SK-N-SH treated with all-trans-retinoic acid at 6 μM for 48 hours (cell line): Measurements from ENCODE around the gene SSTR5.

ENCODE experiments used
- ATAC-seq: fragments of 200-7000 bp; cut with Tn5 transposase; 3 replicates; pipeline ENCODE4 v1.9.1; 2020; ENCODE audit warnings: mild to moderate bottlenecking, moderate library complexity
- ARNTL ChIP-seq: fragments of 450-650 bp; formaldehyde crosslinking; IDR thresholded peaks from 2 replicates; pipeline ENCODE4 v1.5.0; 2020; ENCODE audit warnings: low read depth, mild to moderate bottlenecking, moderate library complexity, borderline replicate concordance
- BACH2 ChIP-seq: fragments of 250-450 bp; sonication (Bioruptor Pico); IDR thresholded peaks from 2 replicates; pipeline ENCODE4 v1.9.0; 2021; ENCODE audit warnings: mild to moderate bottlenecking, borderline replicate concordance
- CSDC2 ChIP-seq: fragments of 250-450 bp; sonication (Bioruptor Pico); IDR thresholded peaks from 2 replicates; pipeline ENCODE4 v1.5.0; 2020; ENCODE audit warnings: mild to moderate bottlenecking, moderate library complexity
- CSRNP3 ChIP-seq: fragments of 250-450 bp; sonication (Bioruptor Pico); IDR thresholded peaks from 2 replicates; pipeline ENCODE4 v1.5.1; 2021; ENCODE audit warnings: mild to moderate bottlenecking, moderate library complexity
- ESRRG ChIP-seq: fragments of 250-450 bp; sonication (Bioruptor Pico); IDR thresholded peaks from 2 replicates; pipeline ENCODE4 v1.6.1; 2021; ENCODE audit warnings: mild to moderate bottlenecking
- ISL1 ChIP-seq: fragments of 250-450 bp; sonication (Bioruptor Pico); IDR thresholded peaks from 2 replicates; pipeline ENCODE4 v2.1.2; 2022; ENCODE audit warnings: mild to moderate bottlenecking, moderate library complexity
- OSR1 ChIP-seq: fragments of 250-450 bp; sonication (Bioruptor Pico); IDR thresholded peaks from 2 replicates; pipeline ENCODE4 v1.8.0; 2022; ENCODE audit warnings: moderate library complexity, mild to moderate bottlenecking, inconsistent platforms
- PPARA ChIP-seq: fragments of 250-450 bp; sonication (Bioruptor Pico); IDR thresholded peaks from 2 replicates; pipeline ENCODE4 v1.5.0; 2020; ENCODE audit warnings: mild to moderate bottlenecking, borderline replicate concordance
- RARB ChIP-seq: fragments of 250-450 bp; sonication (Bioruptor Pico); IDR thresholded peaks from 2 replicates; pipeline ENCODE4 v1.8.0; 2021; ENCODE audit warnings: mild to moderate bottlenecking, moderate library complexity
- SNAI2 ChIP-seq: fragments of 250-450 bp; sonication (Bioruptor Pico); IDR thresholded peaks from 2 replicates; pipeline ENCODE4 v1.5.0; 2020; ENCODE audit warnings: mild to moderate bottlenecking, moderate library complexity
- TOX ChIP-seq: fragments of 250-450 bp; sonication (Bioruptor Pico); IDR thresholded peaks from 2 replicates; pipeline ENCODE4 v1.8.0; 2021; ENCODE audit warnings: mild to moderate bottlenecking, moderate library complexity, borderline replicate concordance
- TSHZ2 ChIP-seq: fragments of 250-450 bp; sonication (Bioruptor Pico); IDR thresholded peaks from 2 replicates; pipeline ENCODE4 v1.5.0; 2020; ENCODE audit warnings: mild to moderate bottlenecking, moderate library complexity
- ZC3H10 ChIP-seq: fragments of 250-450 bp; sonication (Bioruptor Pico); IDR thresholded peaks from 2 replicates; pipeline ENCODE4 v1.5.1; 2021; ENCODE audit warnings: mild to moderate bottlenecking, moderate library complexity
- ZFP3 ChIP-seq: fragments of 250-450 bp; sonication (Bioruptor Pico); IDR thresholded peaks from 2 replicates; pipeline ENCODE4 v1.5.0; 2020; ENCODE audit warnings: mild to moderate bottlenecking, moderate library complexity
- ZFP30 ChIP-seq: fragments of 450-650 bp; formaldehyde crosslinking; IDR thresholded peaks from 2 replicates; pipeline ENCODE4 v1.5.0; 2022; ENCODE audit warnings: mild to moderate bottlenecking, moderate library complexity
- ZNF565 ChIP-seq: fragments of 450-650 bp; formaldehyde crosslinking; conservative IDR thresholded peaks from 2 replicates; pipeline ENCODE4 v1.5.0; 2020; ENCODE audit warnings: low read depth, mild to moderate bottlenecking, moderate library complexity
- ZNF70 ChIP-seq: fragments of 450-650 bp; formaldehyde crosslinking; IDR thresholded peaks from 2 replicates; pipeline ENCODE4 v1.5.0; 2020; ENCODE audit warnings: mild to moderate bottlenecking, moderate library complexity
- ZNF8 ChIP-seq: fragments of 450-650 bp; formaldehyde crosslinking; IDR thresholded peaks from 2 replicates; pipeline ENCODE4 v1.5.0; 2020; ENCODE audit warnings: mild to moderate bottlenecking, moderate library complexity
- TF ChIP-seq, protein P1 (sequence below): fragments of 250-450 bp; sonication (Bioruptor Pico); IDR thresholded peaks from 2 replicates; pipeline ENCODE4 v1.5.1; 2020; ENCODE audit warnings: low read depth, mild to moderate bottlenecking, moderate library complexity
- TF ChIP-seq, protein P2 (sequence below): fragments of 250-450 bp; sonication (Bioruptor Pico); IDR thresholded peaks from 2 replicates; pipeline ENCODE4 v1.8.0; 2021; ENCODE audit warnings: low read depth, mild to moderate bottlenecking, moderate library complexity, borderline replicate concordance

The SSTR5 gene

GRCh38 chr16:1121601-1122397 is 49.3 kb downstream of the SSTR5 start:
- no peak for TF ChIP-seq SNAI2 (CRISPR knock-in tag)
- TF ChIP-seq ARNTL (CRISPR knock-in tag), result no peak
- TF ChIP-seq, protein P1, sequence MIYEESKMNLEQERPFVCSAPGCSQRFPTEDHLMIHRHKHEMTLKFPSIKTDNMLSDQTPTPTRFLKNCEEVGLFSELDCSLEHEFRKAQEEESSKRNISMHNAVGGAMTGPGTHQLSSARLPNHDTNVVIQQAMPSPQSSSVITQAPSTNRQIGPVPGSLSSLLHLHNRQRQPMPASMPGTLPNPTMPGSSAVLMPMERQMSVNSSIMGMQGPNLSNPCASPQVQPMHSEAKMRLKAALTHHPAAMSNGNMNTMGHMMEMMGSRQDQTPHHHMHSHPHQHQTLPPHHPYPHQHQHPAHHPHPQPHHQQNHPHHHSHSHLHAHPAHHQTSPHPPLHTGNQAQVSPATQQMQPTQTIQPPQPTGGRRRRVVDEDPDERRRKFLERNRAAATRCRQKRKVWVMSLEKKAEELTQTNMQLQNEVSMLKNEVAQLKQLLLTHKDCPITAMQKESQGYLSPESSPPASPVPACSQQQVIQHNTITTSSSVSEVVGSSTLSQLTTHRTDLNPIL (CRISPR knock-in tag), result no peak
- no peak for TF ChIP-seq ESRRG (CRISPR knock-in tag)
- no peak for TF ChIP-seq PPARA
- TF ChIP-seq TSHZ2, result no peak
- no peak for TF ChIP-seq RARB (CRISPR knock-in tag)
- TF ChIP-seq ZNF8, result no peak
- TF ChIP-seq ZNF565 (CRISPR knock-in tag), result no peak
- TF ChIP-seq TOX, result no peak
- no peak for TF ChIP-seq ZNF70 (CRISPR knock-in tag)
- TF ChIP-seq CSDC2 (CRISPR knock-in tag), result no peak
- no peak for TF ChIP-seq CSRNP3 (CRISPR knock-in tag)
- no peak for TF ChIP-seq ZFP30
- no peak for TF ChIP-seq OSR1 (CRISPR knock-in tag)
- ATAC-seq, result no peak

GRCh38 chr16:1122398-1122765 is 49.8 kb downstream of the SSTR5 start:
- TF ChIP-seq ZNF565 (CRISPR knock-in tag) (no peak), ZC3H10 (CRISPR knock-in tag) (no peak), TSHZ2 (no peak), BACH2 (CRISPR knock-in tag) (no peak), ARNTL (CRISPR knock-in tag) (no peak), ISL1 (CRISPR knock-in tag) (no peak), ZFP30 (no peak), ESRRG (CRISPR knock-in tag) (no peak), ZFP3 (CRISPR knock-in tag) (no peak)
- ATAC-seq, result no peak

DNA sequence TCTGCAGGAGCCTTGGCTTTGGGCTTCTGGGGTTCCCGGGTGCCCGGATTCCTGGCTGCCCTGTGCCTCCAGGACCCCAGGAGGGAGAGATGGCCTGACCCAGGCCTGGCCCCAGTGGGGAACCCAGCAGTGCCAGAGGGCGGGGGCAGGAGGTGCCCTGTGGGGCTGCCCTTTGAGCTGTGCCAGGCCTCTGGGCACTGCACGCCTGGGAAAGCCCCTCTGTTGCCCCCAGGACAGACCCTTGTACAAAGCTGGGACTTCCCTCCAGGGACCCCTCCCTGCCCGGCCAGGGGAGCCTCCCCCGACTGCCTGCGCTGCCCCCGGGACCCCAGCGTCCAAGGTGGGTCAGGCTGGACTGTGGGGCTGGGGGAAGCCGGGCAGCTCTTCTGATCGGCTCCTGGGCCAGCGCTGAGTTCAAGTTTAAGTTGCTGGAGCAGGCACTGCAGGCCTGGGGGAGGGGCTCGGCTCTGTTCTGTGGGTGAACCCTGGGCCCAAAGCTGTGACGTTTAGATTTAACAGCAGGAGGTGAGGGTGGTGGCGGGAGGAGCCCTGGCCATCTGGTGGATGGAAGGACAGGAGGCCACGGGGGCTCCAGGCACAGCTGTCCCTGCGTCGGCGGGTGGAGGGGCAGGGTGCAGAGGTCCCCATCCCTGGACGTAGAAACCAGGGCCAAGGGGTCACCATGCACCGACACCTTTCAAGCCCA is 51.1 kb downstream of the SSTR5 start:
- TF ChIP-seq ISL1 (CRISPR knock-in tag) (no peak), ZC3H10 (CRISPR knock-in tag) (no peak), CSRNP3 (CRISPR knock-in tag) (no peak)
- TF ChIP-seq, protein P1 (CRISPR knock-in tag), result no peak
- TF ChIP-seq, protein P2, sequence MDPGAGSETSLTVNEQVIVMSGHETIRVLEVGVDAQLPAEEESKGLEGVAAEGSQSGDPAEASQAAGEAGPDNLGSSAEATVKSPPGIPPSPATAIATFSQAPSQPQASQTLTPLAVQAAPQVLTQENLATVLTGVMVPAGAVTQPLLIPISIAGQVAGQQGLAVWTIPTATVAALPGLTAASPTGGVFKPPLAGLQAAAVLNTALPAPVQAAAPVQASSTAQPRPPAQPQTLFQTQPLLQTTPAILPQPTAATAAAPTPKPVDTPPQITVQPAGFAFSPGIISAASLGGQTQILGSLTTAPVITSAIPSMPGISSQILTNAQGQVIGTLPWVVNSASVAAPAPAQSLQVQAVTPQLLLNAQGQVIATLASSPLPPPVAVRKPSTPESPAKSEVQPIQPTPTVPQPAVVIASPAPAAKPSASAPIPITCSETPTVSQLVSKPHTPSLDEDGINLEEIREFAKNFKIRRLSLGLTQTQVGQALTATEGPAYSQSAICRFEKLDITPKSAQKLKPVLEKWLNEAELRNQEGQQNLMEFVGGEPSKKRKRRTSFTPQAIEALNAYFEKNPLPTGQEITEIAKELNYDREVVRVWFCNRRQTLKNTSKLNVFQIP (CRISPR knock-in tag), result no peak
- ATAC-seq, result no peak
